Uterus (tissue), 2 donors: ENCODE data around the gene RPRD2.

Experiments used
- POLR2A ChIP-seq, 2 donors: fragments of 450-650 bp; IDR thresholded peaks; one replicate each; pipeline ENCODE4 v1.6.1; 2016; ENCODE audit warnings: antibody characterized with exemption in 2 of 2, mild to moderate bottlenecking in 1 of 2, moderate library complexity in 1 of 2
- TF ChIP-seq, protein P1 (sequence below), 4 experiments: fragments of 200-600 bp in 2 of 4; fragments of 450-650 bp in 2 of 4; sonication (generic) in 2 of 4; IDR thresholded peaks; one replicate each; pipeline ENCODE4 v1.5.1; 2016 to 2019; ENCODE audit warnings: antibody characterized with exemption in 4 of 4, mild to moderate bottlenecking in 2 of 4, moderate library complexity in 1 of 4

DNA sequence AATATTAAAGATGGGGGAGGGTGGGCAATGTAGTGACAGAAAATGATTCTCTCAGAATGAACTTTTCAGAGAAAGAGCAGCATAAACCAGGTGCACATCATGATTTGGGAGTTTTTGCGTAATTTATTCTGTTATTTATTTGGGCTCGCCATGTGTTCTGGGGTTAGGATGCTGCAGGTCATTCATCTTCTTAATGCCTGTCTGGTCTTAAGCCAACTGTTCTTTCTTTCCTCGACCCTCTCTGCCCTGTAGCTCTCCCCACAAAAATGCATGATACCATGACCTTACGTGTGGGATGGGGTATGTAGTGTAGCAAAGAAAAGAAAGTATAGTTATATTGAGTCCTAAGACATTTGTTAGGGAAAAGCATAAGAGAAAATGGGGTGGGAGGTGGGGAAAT lies 110.9 kb downstream of the RPRD2 start:
- TF ChIP-seq, protein P1, sequence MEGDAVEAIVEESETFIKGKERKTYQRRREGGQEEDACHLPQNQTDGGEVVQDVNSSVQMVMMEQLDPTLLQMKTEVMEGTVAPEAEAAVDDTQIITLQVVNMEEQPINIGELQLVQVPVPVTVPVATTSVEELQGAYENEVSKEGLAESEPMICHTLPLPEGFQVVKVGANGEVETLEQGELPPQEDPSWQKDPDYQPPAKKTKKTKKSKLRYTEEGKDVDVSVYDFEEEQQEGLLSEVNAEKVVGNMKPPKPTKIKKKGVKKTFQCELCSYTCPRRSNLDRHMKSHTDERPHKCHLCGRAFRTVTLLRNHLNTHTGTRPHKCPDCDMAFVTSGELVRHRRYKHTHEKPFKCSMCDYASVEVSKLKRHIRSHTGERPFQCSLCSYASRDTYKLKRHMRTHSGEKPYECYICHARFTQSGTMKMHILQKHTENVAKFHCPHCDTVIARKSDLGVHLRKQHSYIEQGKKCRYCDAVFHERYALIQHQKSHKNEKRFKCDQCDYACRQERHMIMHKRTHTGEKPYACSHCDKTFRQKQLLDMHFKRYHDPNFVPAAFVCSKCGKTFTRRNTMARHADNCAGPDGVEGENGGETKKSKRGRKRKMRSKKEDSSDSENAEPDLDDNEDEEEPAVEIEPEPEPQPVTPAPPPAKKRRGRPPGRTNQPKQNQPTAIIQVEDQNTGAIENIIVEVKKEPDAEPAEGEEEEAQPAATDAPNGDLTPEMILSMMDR (IDR thresholded peaks at IDR 0.05): no peak
- TF ChIP-seq POLR2A (IDR thresholded peaks at IDR 0.05): no peak
